Dendritic cell treated with granulocyte-macrophage colony-stimulating factor and Interleukin-4, amounts not matched to agents 40 ng/mL and 50 ng/mL, for 4 days (primary cell): ENCODE results near the gene MYL5.

Experiments
- H3K27ac Mint-ChIP-seq: one replicate; pipeline ENCODE4 v1.8.0; 2022; ENCODE audit warnings: mild to moderate bottlenecking, mixed read lengths
- H3K27me3 Mint-ChIP-seq: one replicate; pipeline ENCODE4 v1.8.0; 2022; ENCODE audit warnings: mild to moderate bottlenecking, mixed read lengths
- H3K36me3 Mint-ChIP-seq: one replicate; pipeline ENCODE4 v1.8.0; 2022; ENCODE audit warnings: low read depth, mixed read lengths
- H3K4me1 Mint-ChIP-seq: one replicate; pipeline ENCODE4 v1.8.0; 2022; ENCODE audit warnings: low read depth, mixed read lengths
- H3K4me3 Mint-ChIP-seq: one replicate; pipeline ENCODE4 v1.8.0; 2022; ENCODE audit warnings: mild to moderate bottlenecking, moderate library complexity, mixed read lengths
- H3K9me3 Mint-ChIP-seq: one replicate; pipeline ENCODE4 v1.8.0; 2022; ENCODE audit warnings: mixed read lengths
- intact Hi-C: fragments of 100-400 bp; cut with micrococcal nuclease; formaldehyde crosslinking; loops from one replicate; pipeline ENCODE4 v1.15.0; 2022

Gene MYL5

GRCh38 chr4:714087-714486, 39.7 kb downstream of the MYL5 start:
- Mint-ChIP-seq H3K9me3 (no peaks in the 10 kb centered on the region), H3K27ac (no peak overlapping the region), H3K4me1 (peaks cover 25% of the 10 kb centered on the region), H3K4me3 (no peak overlapping the region), H3K27me3 (no peaks in the 10 kb centered on the region), H3K36me3 (peaks cover 54% of the 10 kb centered on the region)
- intact Hi-C loops: no loop called here

GRCh38 chr4:717601-718320, 43.4 kb downstream of the MYL5 start:
- Mint-ChIP-seq H3K27me3 (no peaks in the 10 kb centered on the region), H3K36me3 (peaks cover 69% of the 10 kb centered on the region), H3K4me1 (peaks cover 38% of the 10 kb centered on the region), H3K9me3 (no peaks in the 10 kb centered on the region), H3K4me3 (no peak overlapping the region), H3K27ac (no peak overlapping the region)
- intact Hi-C loops: no loop called here

- H3K4me1 Mint-ChIP-seq: peaks cover 39% of the 10 kb centered on the region
Observed at GRCh38 chr4:718460-718859, 44.1 kb downstream of the MYL5 start.

GRCh38 chr4:720111-720860, 45.9 kb downstream of the MYL5 start:
- H3K36me3 Mint-ChIP-seq: peaks cover 69% of the 10 kb centered on the region
- intact Hi-C loops: no loop called here
- no peaks in the 10 kb centered on the region for H3K9me3 Mint-ChIP-seq
- peaks cover 49% of the 10 kb centered on the region for H3K4me1 Mint-ChIP-seq
- no peak overlapping the region for H3K4me3 Mint-ChIP-seq
- H3K27ac Mint-ChIP-seq: peak overlapping the region; percentile 75
- H3K27me3 Mint-ChIP-seq: no peaks in the 10 kb centered on the region

More at GRCh38 chr4:718460-718859, 44.1 kb downstream of the MYL5 start:
- no peak overlapping the region for H3K27ac Mint-ChIP-seq
- peaks cover 69% of the 10 kb centered on the region for H3K36me3 Mint-ChIP-seq
- intact Hi-C loops: no loop called here
- no peak overlapping the region for H3K4me3 Mint-ChIP-seq
- no peaks in the 10 kb centered on the region for H3K9me3 Mint-ChIP-seq
- H3K27me3 Mint-ChIP-seq: no peaks in the 10 kb centered on the region

GRCh38 chr4:721261-722168, 47.2 kb downstream of the MYL5 start:
- intact Hi-C loops: no loop called here
- Mint-ChIP-seq H3K36me3 (peaks cover 71% of the 10 kb centered on the region), H3K4me3 (peak overlapping the region; percentile 19), H3K27me3 (no peaks in the 10 kb centered on the region), H3K9me3 (no peaks in the 10 kb centered on the region), H3K27ac (peak overlapping the region; percentile 75), H3K4me1 (peaks cover 59% of the 10 kb centered on the region)

GRCh38 chr4:722169-722725, 47.9 kb downstream of the MYL5 start:
- no peaks in the 10 kb centered on the region for H3K9me3 Mint-ChIP-seq
- intact Hi-C loops: no loop called here
- H3K27me3 Mint-ChIP-seq: no peaks in the 10 kb centered on the region
- peaks cover 77% of the 10 kb centered on the region for H3K36me3 Mint-ChIP-seq
- H3K27ac Mint-ChIP-seq: peak overlapping the region; percentile 75
- peaks cover 66% of the 10 kb centered on the region for H3K4me1 Mint-ChIP-seq
- no peak overlapping the region for H3K4me3 Mint-ChIP-seq

- intact Hi-C loops: no loop called here
- peaks cover 66% of the 10 kb centered on the region for H3K4me1 Mint-ChIP-seq
- H3K36me3 Mint-ChIP-seq: peaks cover 75% of the 10 kb centered on the region
- H3K27me3 Mint-ChIP-seq: no peaks in the 10 kb centered on the region
- no peak overlapping the region for H3K4me3 Mint-ChIP-seq
- no peaks in the 10 kb centered on the region for H3K9me3 Mint-ChIP-seq
- no peak overlapping the region for H3K27ac Mint-ChIP-seq
Observed at GRCh38 chr4:722851-723360, 48.6 kb downstream of the MYL5 start.

- peaks cover 81% of the 10 kb centered on the region for H3K36me3 Mint-ChIP-seq
- H3K27ac Mint-ChIP-seq: no peak overlapping the region
- no peaks in the 10 kb centered on the region for H3K27me3 Mint-ChIP-seq
- H3K4me3 Mint-ChIP-seq: no peak overlapping the region
- H3K9me3 Mint-ChIP-seq: no peaks in the 10 kb centered on the region
- intact Hi-C loops: no loop called here
- H3K4me1 Mint-ChIP-seq: peaks cover 66% of the 10 kb centered on the region
Observed at GRCh38 chr4:723751-724530, 49.6 kb downstream of the MYL5 start.

- H3K9me3 Mint-ChIP-seq: peaks cover 2% of the 10 kb centered on the region
Observed at GRCh38 chr4:725391-726234, 51.3 kb downstream of the MYL5 start.

GRCh38 chr4:726235-726787, 52.0 kb downstream of the MYL5 start:
- peaks cover 44% of the 10 kb centered on the region for H3K4me1 Mint-ChIP-seq

More at GRCh38 chr4:725391-726234, 51.3 kb downstream of the MYL5 start:
- intact Hi-C loops: no loop called here
- H3K27me3 Mint-ChIP-seq: no peaks in the 10 kb centered on the region
- no peak overlapping the region for H3K27ac Mint-ChIP-seq
- no peak overlapping the region for H3K4me3 Mint-ChIP-seq
- peaks cover 51% of the 10 kb centered on the region for H3K4me1 Mint-ChIP-seq
- H3K36me3 Mint-ChIP-seq: peaks cover 80% of the 10 kb centered on the region

GRCh38 chr4:726838-727237, 52.5 kb downstream of the MYL5 start:
- Mint-ChIP-seq H3K36me3 (peaks cover 78% of the 10 kb centered on the region), H3K4me3 (no peak overlapping the region), H3K27ac (no peak overlapping the region), H3K4me1 (peaks cover 39% of the 10 kb centered on the region), H3K9me3 (peaks cover 7% of the 10 kb centered on the region), H3K27me3 (no peaks in the 10 kb centered on the region)
- intact Hi-C loops: no loop called here

More at GRCh38 chr4:726235-726787, 52.0 kb downstream of the MYL5 start:
- no peak overlapping the region for H3K4me3 Mint-ChIP-seq
- intact Hi-C loops: no loop called here
- H3K27ac Mint-ChIP-seq: no peak overlapping the region
- no peaks in the 10 kb centered on the region for H3K27me3 Mint-ChIP-seq
- peaks cover 80% of the 10 kb centered on the region for H3K36me3 Mint-ChIP-seq
- H3K9me3 Mint-ChIP-seq: peaks cover 7% of the 10 kb centered on the region

- H3K4me3 Mint-ChIP-seq: no peak overlapping the region
- H3K4me1 Mint-ChIP-seq: peaks cover 34% of the 10 kb centered on the region
- peaks cover 77% of the 10 kb centered on the region for H3K36me3 Mint-ChIP-seq
- intact Hi-C loops: no loop called here
- H3K27ac Mint-ChIP-seq: no peak overlapping the region
- no peaks in the 10 kb centered on the region for H3K27me3 Mint-ChIP-seq
- peaks cover 7% of the 10 kb centered on the region for H3K9me3 Mint-ChIP-seq
Observed at GRCh38 chr4:727576-727975, 53.2 kb downstream of the MYL5 start.
